BJ (cell line): ENCODE results near the gene GALNT17. TPM values are rescaled to one million over a fixed set of nuclear protein-coding genes. Genes with fewer than 3 reads are reported as not detected.

Source experiments
- CTCF ChIA-PET: fragments of 350-600 bp; formaldehyde crosslinking; extraction: SDS; loops from one replicate; lab custom pipeline; 2021; ENCODE audit warnings: antibody characterized with exemption, inconsistent platforms; lab: Yijun Ruan, JAX
- POLR2A ChIA-PET: fragments of 300-600 bp; sonication (Branson Sonifier 250); formaldehyde crosslinking; extraction: SDS; loops from one replicate; lab custom pipeline; 2021; ENCODE audit warnings: antibody characterized with exemption; lab: Charles Lee
- DNase-seq: peaks from one replicate; pipeline ENCODE4 v3.0.0-alpha.2; 2011; ENCODE audit warnings: low read depth
- H3K27me3 ChIP-seq: 2 replicates; pipeline ENCODE4 v1.6.0; 2011; ENCODE audit warnings: low read length; ENCODE audit not compliant: control insufficient read depth, insufficient read depth
- H3K36me3 ChIP-seq: 2 replicates; pipeline ENCODE4 v1.5.1; 2011; ENCODE audit warnings: low read length; ENCODE audit not compliant: control insufficient read depth, insufficient read depth
- H3K4me3 ChIP-seq: 2 replicates; pipeline ENCODE4 v1.5.1; 2011; ENCODE audit warnings: low read depth, mild to moderate bottlenecking, control low read depth, low read length
- CTCF ChIP-seq: IDR thresholded peaks from 2 replicates; pipeline ENCODE4 v1.5.1; 2011; ENCODE audit warnings: low read depth, mild to moderate bottlenecking, control low read depth, inconsistent platforms, low read length, moderate library complexity; ENCODE audit not compliant: insufficient read depth
- polyA plus RNA-seq: library from polyadenylated mRNA; depleted of rRNA; stranded (reverse); fragments of >200 nt; gene quantifications from 2 replicates; pipeline ENCODE4 v1.2.3, GENCODE V29; 2011

GALNT17 gene
- polyA plus RNA-seq, 1 experiment = not detected

GRCh38 chr7:71362240-71362639 lies 230.3 kb downstream of the GALNT17 start:
- CTCF ChIA-PET = no interaction called here
- no peak for DNase-seq
- Histone ChIP-seq H3K27me3 (no peaks in the 10 kb centered on the region), H3K36me3 (no peaks in the 10 kb centered on the region), H3K4me3 (no peak overlapping the region)
- no peak for TF ChIP-seq CTCF
- POLR2A ChIA-PET = no interaction called here

- Histone ChIP-seq H3K4me3 (no peak overlapping the region), H3K27me3 (no peaks in the 10 kb centered on the region), H3K36me3 (no peaks in the 10 kb centered on the region)
- CTCF ChIA-PET = no interaction called here
- POLR2A ChIA-PET = no interaction called here
- no peak for TF ChIP-seq CTCF
- DNase-seq = no peak
Observed at GRCh38 chr7:71363223-71363622, 231.3 kb downstream of the GALNT17 start.

GRCh38 chr7:71363627-71364026 lies 231.7 kb downstream of the GALNT17 start:
- TF ChIP-seq CTCF = no peak
- DNase-seq = no peak
- Histone ChIP-seq H3K27me3 (no peaks in the 10 kb centered on the region), H3K4me3 (no peak overlapping the region), H3K36me3 (no peaks in the 10 kb centered on the region)
- ChIA-PET POLR2A (no interaction called here), CTCF (no interaction called here)

- H3K27me3 ChIP-seq = no peaks in the 10 kb centered on the region
- CTCF ChIA-PET = no interaction called here
- H3K4me3 ChIP-seq = no peak overlapping the region
- POLR2A ChIA-PET = no interaction called here
- H3K36me3 ChIP-seq = no peaks in the 10 kb centered on the region
- TF ChIP-seq CTCF = no peak
- no peak for DNase-seq
Observed at GRCh38 chr7:71364551-71364950, 232.6 kb downstream of the GALNT17 start.

- Histone ChIP-seq H3K4me3 (no peak overlapping the region), H3K27me3 (no peaks in the 10 kb centered on the region), H3K36me3 (no peaks in the 10 kb centered on the region)
- ChIA-PET CTCF (no interaction called here), POLR2A (no interaction called here)
- no peak for DNase-seq
- TF ChIP-seq CTCF = no peak
Observed at GRCh38 chr7:71372991-71373390, 241.0 kb downstream of the GALNT17 start.
